ENCODE data around the gene ENTPD2.

ENTPD2 gene

DNA sequence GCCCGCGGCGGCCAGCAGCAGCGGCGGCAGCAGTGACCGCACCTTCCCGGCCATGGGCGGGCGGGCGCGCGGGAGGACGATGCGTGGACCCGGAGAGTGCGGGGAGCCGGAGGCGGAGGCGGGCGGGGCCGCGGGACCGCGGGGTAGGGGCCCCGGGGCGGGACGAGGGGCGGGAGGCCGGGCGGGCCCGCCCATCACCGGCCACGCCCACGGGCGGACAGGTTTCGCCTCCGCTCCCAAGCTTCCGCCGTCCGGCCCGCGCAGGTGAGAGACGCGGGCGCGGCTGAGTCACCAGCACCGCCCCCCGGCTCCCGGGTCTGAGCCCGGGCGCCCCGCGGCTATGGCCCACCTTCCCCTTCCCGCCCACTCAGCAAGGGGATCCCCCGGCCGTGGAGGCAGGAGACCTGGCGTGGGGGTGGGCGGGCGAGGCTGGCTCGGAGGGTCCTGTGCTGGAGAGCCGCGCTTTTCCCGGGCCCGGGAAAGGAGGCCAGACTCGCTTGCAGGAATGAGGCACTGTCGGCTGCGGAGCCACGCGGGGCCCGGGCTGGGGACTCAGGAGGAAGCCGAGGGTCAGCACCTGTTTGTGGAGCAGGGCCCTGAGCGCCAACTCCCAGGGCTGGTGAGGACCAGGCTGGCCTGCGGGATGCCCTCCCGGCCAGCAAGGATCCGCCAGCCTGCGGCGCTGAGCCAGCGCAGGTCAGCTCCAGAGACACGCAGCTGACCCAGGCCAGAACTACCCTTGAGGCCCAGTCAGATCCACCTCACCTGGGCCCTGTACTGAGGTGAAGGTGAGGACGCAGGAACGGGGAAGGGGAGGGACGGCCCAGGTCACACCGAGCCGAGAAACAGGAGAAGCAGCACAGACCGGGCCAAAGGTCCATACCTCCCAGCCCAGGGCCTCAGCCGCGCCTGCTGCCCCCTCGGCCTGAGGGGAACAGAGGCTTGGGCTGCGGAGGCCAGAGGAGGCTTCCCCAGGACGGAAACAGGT, at the start of gene ENTPD2:
TSS of gene ENTPD2 (minus strand) at position 118 of the 988 bp plus-strand sequence. CDS start at position 54, 64 bp downstream.
- DNase-seq (ENCODE audit: low read depth) = no peak

DNA sequence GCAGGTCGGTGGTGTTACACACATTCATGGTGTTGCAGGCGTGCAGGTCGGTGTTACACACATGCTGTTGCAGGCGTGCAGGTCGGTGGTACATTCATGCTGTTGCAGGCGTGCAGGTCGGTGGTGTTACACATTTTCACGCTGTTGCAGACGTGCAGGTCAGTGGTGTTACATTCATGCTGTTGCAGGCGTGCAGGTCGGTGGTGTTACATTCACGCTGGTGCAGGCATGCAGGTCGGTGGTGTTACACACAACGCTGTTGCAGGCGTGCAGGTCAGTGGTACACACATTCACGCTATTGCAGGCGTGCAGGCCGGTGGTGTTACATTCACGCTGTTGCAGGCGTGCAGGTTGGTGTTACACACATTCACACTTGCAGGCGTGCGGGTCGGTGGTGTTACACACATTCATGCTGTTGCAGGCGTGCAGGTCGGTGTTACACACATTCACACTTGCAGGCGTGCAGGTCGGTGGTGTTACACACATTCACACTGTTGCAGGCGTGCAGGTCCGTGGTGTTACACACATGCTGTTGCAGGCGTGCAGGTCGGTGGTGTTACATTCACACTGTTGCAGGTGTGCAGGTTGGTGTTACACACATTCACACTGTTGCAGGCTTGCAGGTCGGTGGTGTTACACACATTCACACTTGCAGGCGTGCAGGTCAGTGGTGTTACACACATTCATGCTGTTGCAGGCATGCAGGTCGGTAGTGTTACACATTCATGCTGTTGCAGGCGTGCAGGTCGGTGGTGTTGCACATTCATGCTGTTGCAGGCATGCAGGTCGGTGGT, 49.5 kb upstream of the ENTPD2 start:
- DNase-seq (ENCODE audit: low read depth) = no peak

DNA sequence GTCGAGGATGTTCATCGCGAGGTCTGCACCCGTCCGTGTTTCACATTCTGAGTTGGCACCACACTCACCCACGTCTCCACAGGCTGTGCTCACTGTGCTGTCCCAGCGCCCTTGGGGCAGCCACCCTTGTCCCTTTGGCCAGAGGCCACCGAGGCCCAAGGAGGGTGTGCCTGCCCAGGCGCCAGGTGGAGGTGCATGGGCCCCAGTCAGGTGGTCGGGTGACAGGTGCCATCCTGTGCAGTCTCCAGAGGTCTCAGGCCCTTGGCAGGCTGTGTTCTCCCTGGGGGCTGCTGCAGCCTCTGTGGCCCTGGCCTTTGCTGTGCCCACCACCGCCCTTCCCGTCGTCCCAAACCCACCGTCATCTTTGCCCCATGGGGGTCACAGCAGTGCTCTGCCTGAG, 45.4 kb upstream of the ENTPD2 start:
- DNase-seq (ENCODE audit: low read depth) = no peak

DNA sequence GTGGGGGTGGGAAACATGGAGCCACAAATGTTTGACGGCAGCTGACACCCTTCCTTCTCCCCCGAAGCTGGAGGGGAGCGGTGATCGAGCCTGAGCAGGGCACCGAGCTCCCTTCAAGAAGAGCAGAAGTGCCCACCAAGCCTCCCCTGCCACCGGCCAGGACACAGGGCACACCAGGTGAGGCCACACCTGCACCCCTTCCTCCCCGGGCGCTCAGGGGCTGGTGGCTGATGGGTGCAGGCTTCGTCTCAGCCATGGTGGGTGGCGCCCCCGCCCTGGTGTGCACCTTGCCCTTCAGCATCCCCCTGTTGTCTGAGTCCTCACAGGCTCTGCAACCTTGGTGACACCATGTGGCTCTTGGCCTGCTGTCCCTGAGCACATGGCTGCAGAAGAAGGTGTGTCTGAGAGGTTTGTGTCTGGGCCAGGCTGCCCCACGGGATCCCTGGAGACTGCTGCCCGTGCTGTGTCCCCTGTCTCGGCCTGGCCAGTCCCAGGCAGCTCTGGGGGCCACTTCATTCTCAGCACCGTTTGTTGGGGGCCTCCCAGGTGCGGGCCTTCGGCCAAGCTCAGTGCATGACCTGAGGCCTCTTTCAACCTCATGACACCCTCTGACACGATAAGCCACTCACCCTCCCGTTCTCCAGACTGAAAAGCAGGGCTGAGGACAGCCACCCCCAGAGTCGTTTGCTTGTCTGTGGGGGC, 44.1 kb upstream of the ENTPD2 start:
- DNase-seq (ENCODE audit: low read depth) = no peak

DNA sequence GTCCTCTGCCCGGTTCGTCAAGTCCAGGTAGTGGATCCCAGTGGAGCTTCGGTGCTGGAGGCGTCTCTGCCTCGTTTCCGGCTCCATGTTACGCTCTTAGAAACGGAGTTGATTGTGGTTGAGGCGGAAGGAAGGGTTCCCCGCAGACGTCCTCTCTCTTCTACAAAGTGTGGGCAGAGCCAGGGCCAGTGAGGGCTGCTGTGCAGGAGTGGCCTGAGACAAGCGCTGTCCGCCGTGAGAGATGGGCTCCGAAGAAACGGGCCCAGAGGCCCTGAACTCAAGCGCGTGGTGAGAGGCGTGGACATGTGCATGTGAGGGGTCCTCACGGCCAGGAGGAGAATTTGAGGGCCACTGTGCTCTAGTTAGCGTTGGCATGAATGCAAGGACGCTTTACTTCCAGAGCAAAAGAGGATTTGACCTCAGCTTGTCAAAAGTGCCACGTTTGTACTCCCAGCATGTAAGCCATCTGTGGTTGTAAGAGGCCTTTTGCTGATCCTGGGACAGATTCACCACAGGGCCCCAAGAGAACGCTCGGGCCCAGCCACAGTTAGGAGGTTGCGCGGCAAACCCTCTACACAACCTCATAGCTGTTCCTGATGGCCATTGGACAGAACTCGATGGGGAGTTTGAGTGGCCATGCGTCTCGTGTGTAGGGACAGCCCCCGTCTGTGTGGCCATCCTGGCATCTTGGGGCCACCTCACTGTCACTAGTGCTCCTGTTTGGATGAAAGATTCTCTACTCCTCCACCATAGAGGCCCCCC, 43.1 kb upstream of the ENTPD2 start:
- DNase-seq (ENCODE audit: low read depth) = no peak

DNA sequence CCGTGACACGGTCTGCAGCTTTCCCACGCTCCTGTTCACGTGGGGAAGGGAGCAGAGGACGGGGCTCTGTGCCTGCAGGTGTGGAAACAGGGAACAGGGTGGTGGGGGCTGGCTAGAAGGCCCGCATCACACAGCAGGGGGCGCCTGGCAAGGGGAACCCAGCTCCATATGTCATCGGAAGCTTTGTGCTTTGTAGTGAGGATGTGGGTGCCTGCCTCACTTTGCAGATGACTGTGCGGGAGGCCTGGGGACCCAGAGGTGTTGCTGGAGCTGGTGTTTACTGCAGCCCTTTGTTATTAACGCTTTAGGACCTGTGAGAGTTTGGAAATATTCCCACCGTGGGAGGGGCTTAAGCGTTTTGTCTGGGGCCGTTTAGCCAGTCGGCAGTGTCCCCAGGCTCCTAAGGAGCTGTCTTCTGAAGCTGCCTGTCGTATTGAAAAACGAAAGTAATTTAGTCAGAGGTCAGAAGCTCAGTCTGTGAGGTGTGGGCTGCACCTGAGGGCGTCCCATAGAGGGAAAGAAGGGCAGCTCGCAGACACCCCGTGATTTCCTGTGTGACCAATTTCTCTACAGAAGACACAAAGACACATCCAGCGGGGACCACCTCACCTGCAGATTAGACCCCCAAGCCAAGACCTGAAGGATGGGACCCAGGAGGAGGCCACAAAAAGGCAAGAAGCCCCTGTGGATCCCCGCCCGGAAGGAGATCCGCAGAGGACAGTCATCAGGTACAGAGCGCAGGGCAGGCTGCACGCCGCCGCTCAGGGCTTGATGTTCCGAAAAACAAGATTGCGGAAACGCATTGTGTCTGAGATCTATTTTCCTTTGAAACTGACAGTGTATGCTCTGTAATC, 42.0 kb upstream of the ENTPD2 start:
- DNase-seq (ENCODE audit: low read depth) = peak; percentile 79

DNA sequence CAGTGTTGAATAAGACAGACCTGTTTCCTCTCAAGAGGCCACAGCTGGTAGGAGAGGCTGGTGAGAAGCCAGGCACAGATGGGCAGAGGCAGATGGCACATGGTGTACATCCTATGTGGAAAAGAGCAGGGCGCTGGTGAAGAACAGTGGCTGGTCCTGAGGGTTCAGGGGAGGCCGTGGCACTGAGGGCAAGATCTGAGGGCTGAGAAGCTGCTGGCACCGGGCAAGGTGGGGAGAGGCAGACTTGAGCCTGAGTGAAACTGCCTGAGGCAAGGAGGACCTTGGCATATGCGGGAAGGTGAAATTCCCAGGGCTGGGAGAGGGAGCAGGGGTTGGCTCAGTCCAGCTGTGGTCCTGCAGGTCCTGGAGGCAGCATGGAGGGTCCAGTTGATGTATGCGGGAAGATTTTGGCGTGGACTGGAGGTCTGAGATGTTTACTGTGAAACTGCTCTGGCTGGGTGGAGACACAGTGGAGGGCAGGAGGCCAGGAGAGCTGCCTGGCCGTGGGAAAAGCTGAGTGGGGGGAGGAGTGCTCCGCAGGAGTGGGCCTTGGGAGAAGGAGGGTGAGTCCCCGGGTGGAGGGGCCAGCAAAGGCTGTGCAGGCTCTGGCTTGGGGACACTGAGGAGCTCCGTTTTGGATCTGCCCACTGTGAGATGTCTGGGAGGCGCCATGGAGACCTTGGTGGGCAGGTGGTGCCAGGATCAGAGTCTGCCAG, 35.5 kb upstream of the ENTPD2 start:
- DNase-seq (ENCODE audit: low read depth) = no peak

DNA sequence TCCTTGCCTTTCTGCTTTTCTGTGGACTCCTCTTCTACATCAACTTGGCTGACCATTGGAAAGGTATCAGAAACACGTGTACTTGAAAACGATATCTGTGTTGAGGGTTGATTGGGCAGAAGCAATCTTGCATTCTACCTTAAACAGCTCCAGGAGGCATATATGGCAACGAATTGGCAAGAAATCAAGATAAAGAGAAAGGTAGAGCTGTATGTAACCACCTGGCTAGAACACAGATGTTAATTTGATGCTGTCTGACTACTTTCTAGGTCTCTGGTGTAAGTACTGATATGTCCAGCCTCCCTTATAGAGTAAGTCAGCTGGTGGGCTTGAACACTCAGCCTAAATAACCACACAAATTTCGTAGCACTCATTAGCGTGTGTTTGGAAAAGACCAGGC, 34.3 kb upstream of the ENTPD2 start:
- no peak for DNase-seq (ENCODE audit: low read depth)

DNA sequence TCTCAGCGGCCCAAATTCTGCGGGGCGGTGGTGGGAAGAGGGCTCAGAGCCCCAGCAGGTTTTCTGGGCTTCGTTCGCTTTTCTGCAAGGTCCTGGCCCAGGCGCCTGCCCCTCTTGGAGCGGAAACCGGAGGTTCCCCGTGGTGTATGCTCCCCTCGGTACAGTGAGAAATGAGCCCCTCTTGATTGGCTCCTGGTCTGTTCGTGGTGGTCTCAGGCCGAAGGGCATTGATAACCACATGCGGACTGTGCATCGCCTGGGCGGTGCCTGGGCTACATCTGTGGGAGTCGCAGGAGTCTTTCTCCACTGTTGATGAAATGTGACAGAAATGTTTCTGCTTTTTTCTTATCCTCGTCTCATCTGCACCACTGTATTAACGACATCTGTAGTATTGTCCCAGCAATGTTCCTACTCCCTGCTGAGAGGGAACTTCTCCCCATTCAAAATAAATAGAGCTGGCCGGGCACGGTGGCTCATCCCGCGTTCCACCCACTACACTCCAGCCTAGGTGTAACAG, 33.6 kb upstream of the ENTPD2 start:
- DNase-seq (ENCODE audit: low read depth) = no peak

DNA sequence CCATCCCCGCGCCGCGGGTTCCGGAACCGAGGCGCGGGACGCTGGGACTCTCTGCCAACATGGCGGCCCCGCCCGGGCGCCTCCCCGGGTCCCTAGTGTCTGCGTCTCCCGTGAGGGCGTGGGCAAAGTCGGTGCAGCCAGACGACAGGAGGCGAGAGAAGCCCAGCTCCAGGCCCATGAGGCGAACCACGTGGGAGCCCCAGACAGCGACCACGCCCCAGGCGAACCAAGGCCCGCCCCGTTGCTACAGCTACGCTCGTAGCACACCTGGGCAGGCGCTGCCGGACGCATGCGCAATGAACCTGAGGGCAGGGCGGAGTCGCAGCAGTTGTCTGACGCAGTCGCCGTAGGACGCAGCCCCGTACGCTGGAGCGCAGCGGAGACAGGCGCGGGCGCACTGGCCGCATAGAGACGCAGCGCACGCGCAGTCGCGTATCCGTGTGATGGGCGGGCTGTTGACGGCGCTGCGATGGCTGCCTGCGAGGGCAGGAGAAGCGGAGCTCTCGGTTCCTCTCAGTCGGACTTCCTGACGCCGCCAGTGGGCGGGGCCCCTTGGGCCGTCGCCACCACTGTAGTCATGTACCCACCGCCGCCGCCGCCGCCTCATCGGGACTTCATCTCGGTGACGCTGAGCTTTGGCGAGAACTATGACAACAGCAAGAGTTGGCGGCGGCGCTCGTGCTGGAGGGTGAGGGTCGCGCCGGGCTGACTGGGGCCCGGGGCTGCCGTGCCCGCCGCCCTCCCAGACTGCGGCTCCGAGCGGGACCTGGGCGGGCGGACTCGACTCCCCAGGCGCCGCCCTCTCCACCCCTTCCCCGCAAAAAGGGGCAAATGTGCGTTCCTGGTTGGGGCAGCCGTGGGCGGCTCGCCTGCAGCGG, 32.9 kb upstream of the ENTPD2 start, which contains the start of gene MAN1B1:
TSS of gene MAN1B1 (plus strand) at position 455 of the 878 bp plus-strand sequence. CDS start at position 470, 15 bp downstream.
- peak; percentile 96 for DNase-seq (ENCODE audit: low read depth)

DNA sequence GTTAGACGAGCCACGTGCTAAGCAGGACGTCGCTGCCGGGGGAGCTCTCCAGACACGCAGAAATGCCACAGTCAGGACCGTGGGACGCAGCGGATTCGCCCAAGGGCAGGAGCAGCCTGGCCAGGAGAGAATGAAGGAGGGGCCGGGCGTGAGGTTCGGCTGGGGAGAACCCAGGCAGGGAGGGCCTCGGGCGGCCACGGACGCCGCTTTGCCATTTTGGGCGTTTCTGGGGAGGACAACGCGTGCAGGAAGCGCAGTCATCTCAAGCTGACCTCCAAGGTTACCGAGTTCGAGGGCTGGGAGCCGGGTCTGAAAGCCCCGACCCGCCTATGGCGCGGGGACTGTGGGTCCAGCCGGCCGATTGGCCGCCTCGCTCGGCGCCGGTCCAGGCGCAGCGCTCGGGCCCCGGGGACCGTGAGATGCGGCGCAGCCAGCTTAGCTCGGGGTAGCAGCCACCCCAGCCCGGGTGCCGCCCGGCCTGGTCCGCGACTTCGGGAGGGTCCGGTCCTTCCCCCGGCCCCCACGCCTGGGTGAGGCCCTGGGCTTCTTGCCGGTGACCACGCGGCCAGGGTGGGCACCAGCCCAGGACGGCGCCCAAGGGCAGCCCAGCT, 32.2 kb upstream of the ENTPD2 start:
- DNase-seq (ENCODE audit: low read depth) = no peak

DNA sequence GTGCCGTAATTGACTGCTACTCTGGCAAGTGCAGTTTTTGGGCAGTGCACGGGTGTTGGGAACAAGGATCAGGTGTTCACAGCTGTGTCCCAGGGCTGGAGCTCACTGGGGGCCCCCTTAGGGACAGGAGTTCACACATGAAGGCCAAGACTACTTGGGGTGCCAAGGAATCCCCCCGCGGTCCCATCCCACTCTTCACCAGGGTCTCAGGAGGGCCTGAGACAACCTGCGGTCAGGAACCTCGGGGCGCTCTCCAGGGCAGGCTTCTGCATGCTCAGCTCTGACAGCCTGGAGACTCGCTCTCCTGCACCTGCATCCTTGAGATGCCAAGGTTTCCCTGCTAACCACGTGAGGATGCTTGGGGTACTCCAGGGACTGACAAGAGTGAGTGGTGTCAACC, 30.7 kb upstream of the ENTPD2 start:
- DNase-seq (ENCODE audit: low read depth) = no peak

DNA sequence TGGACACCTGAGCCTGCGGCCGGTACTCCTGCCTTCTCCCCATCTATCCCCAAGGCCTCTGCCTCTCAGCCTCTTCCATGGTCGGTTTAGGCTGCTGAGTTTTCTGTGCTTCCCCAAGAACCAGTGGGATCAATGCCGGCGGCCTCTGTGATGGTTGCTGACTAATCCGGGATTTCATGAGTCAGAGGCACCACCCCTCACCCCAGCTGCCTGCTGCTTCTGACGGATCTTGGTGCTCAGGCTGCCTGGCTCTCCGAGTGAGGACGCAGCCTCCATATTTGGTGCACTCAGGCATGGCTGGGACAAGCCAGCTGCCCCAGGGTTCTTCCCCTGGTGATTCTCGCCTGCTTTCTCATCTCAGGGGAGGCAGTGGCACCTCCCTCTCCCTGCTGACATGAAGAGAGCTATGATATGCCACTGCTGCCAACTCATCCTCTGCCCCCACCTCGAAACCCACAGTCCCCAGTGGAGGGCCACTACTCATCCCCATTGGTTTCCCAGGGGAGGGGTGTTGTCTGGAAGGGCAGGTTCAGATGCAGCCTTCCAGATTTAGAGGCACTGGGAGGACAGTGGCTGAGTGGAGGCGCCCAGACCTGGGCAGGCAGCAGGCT, 29.6 kb upstream of the ENTPD2 start:
- DNase-seq (ENCODE audit: low read depth) = no peak

DNA sequence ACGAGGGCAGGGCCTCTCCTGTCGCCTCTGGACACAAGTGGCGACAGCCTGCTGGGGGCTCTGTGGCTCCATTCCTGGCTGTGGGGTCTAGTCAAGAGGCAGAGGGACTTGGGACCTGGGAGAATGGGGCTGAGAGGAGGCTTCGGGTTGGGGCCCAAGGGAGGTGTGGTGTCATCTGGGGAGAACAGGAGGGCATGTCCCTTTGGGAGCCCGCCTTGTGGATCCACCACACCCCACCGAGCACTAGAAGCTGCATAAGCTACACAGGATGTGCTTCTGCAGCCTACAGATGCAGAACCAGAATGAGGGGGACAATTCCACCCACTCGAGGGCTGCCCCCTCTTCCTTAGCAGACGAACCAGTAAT, 29.0 kb upstream of the ENTPD2 start:
- no peak for DNase-seq (ENCODE audit: low read depth)

DNA sequence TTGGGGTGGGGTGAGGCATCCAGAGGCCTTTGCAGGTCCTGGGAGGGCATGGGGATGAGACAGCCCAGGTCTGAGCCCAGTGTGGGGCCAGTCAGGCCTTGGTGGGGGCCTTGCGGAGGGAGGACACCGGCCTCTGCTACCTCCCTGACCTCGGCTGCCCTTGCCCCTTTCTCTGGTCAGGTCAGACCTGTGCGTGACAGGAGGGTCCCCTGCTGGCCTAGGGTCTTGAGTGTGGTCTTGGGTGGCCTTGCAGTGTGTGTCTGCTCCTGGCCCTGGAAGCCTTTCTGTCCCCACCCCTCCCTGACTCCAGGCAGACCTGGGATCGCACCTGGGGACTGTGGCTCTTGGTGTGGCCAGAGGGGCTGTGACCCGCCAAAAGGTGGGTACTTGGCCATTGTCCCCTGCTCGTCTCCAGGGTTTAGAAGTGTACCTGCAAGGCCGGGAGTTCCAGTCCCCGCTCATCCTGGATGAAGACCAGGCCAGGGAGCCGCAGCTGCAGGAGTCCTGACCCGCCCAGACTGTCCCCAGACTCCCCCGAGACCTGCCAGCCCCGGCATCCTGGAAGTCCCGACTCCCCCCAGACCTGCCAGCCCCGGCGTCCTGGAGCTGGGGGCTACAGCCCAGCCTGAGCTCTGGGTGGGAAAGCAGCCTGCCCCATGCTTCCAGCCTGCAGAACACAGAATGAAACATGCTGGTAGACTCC, 28.5 kb upstream of the ENTPD2 start:
- DNase-seq (ENCODE audit: low read depth) = no peak

DNA sequence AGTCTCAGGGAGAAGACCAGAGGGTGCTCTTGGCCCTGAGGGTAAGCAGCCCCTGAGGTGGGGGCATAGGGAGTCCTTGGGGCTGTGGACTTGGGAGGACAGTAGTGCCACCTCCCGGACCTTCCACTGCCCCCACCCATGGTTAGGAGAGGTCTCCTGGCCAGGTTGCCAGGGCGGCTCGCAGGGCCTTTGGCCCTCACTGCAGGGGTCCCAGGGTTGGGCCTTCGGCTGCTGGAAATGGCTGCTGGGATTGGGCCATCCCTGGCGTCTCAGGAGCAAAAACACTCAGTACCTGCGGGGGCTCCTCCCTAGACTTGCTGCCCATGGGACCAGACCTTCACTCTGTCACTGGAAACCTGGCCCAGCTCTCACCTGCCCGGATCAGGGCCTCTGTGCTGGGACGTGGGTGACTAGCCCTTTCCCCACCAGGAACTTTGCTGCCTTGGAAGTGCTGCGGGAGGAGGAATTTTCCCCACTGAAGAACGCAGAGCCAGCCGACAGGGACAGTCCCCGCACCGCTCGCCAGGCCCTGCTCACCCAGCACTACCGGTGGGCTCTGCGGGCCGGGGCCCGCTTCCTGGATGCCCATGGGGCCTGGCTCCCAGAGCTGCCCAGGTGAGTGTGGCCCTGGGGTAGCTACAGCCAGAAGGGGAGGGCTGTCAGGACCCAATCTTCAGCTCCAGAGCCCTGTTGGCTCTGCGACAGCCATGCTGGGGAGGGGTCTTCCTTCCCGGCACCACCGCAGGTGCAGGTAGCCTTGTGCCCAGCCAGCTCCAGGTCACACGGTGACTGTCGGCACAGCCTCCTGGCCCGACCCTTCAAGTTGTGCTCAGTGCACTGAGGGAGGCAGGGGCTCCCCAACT, 26.6 kb upstream of the ENTPD2 start:
- DNase-seq (ENCODE audit: low read depth) = no peak
